Panc1 (cell line): Measurements from ENCODE around the gene MAP4K4. TPM values are rescaled to one million over a fixed set of nuclear protein-coding genes. Genes with fewer than 3 reads are reported as not detected.

Source experiments
- ATAC-seq: fragments of 200-7000 bp; cut with Tn5 transposase; 2 replicates; pipeline ENCODE4 v1.9.1; 2020; ENCODE audit warnings: mild to moderate bottlenecking, moderate library complexity
- BruUV-seq: library from RNA; stranded (reverse); fragments of 400-500 nt; replicated peaks from 2 replicates; lab custom pipeline; 2021; lab: Mats Ljungman, UMichigan
- CTCF ChIA-PET: fragments of 300-600 bp; sonication (Branson Sonifier 250); formaldehyde crosslinking; loops from one replicate; lab custom pipeline; 2022; ENCODE audit warnings: antibody characterized with exemption; lab: Charles Lee
- POLR2A ChIA-PET: fragments of 300-600 bp; sonication (Branson Sonifier 250); formaldehyde crosslinking; loops from one replicate; lab custom pipeline; 2022; ENCODE audit warnings: antibody characterized with exemption; lab: Charles Lee
- DNase-seq: peaks from one replicate; pipeline ENCODE4 v3.0.0-alpha.2; 2010; ENCODE audit warnings: low read depth, low spot score
- H3K27ac ChIP-seq: 2 replicates; pipeline ENCODE4 v1.5.1; 2011; ENCODE audit warnings: mild to moderate bottlenecking, low read length, inconsistent platforms
- H3K27me3 ChIP-seq: fragments of 200-500 bp; sonication (Bioruptor generic); 2 replicates; pipeline ENCODE4 v1.6.0; 2014; ENCODE audit warnings: low read length, inconsistent platforms; ENCODE audit not compliant: control insufficient read depth, insufficient read depth
- H3K36me3 ChIP-seq: fragments of 200-500 bp; sonication (Bioruptor generic); 2 replicates; pipeline ENCODE4 v1.5.1; 2014; ENCODE audit warnings: inconsistent platforms, mild to moderate bottlenecking, low read length, moderate library complexity; ENCODE audit not compliant: control insufficient read depth, insufficient read depth
- H3K4me1 ChIP-seq: 2 replicates; pipeline ENCODE4 v1.5.1; 2011; ENCODE audit warnings: inconsistent platforms, mild to moderate bottlenecking, low read length, moderate library complexity; ENCODE audit not compliant: control insufficient read depth, insufficient read depth
- H3K4me3 ChIP-seq, 2 experiments: 2 replicates each; pipeline ENCODE4 v1.5.1; 2011 to 2012; ENCODE audit warnings: low read depth in 2 of 2, low read length in 2 of 2, mild to moderate bottlenecking in 2 of 2, inconsistent platforms in 1 of 2, moderate library complexity in 1 of 2
- H3K9me3 ChIP-seq: fragments of 200-500 bp; sonication (Bioruptor generic); 2 replicates; pipeline ENCODE4 v1.5.1; 2014; ENCODE audit warnings: low read depth, mild to moderate bottlenecking, inconsistent platforms, low read length, moderate library complexity; ENCODE audit not compliant: control insufficient read depth, insufficient read depth
- POLR2AphosphoS5 ChIP-seq: IDR thresholded peaks from 2 replicates; pipeline ENCODE4 v1.6.1; 2012; ENCODE audit warnings: mild to moderate bottlenecking, low read depth, low read length, moderate library complexity
- SIN3A ChIP-seq: IDR thresholded peaks from 2 replicates; pipeline ENCODE4 v1.6.1; 2012; ENCODE audit warnings: low read depth, mild to moderate bottlenecking, low read length, moderate library complexity, borderline replicate concordance; ENCODE audit not compliant: insufficient read depth
- TCF7L2 ChIP-seq: IDR thresholded peaks from 2 replicates; pipeline ENCODE4 v1.6.1; 2011; ENCODE audit warnings: mild to moderate bottlenecking, low read depth, low read length, inconsistent platforms
- in situ Hi-C: cut with HindIII; loops from 2 replicates; pipeline ENCODE4 v1.10.0; 2016; ENCODE audit warnings: low sequenced_read_pairs, low pct_unique_long_range_greater_than_20kb
- intact Hi-C: fragments of 100-400 bp; cut with micrococcal nuclease; formaldehyde crosslinking; loops from one replicate; pipeline ENCODE4 v1.10.0; 2022; ENCODE audit not compliant: unreplicated experiment
- total RNA-seq: library from RNA; stranded (reverse); gene quantifications from one replicate; pipeline ENCODE4 v1.2.1, GENCODE V29; 2021; ENCODE audit not compliant: unreplicated experiment
- TF ChIP-seq, protein P1 (sequence below): fragments of 450-650 bp; IDR thresholded peaks from 2 replicates; pipeline ENCODE4 v1.5.1; 2017; ENCODE audit warnings: mild to moderate bottlenecking
- TF ChIP-seq, protein P2 (sequence below), 2 experiments: IDR thresholded peaks; 2 replicates each; pipeline ENCODE4 v1.6.1; 2011 to 2012; ENCODE audit warnings: low read depth in 2 of 2, control low read depth in 1 of 2, low read length in 1 of 2, mild to moderate bottlenecking in 1 of 2, moderate library complexity in 1 of 2; ENCODE audit not compliant: insufficient read depth in 1 of 2

MAP4K4 gene
- total RNA-seq, 1 experiment from 2014 or later: 68.5 TPM

DNA sequence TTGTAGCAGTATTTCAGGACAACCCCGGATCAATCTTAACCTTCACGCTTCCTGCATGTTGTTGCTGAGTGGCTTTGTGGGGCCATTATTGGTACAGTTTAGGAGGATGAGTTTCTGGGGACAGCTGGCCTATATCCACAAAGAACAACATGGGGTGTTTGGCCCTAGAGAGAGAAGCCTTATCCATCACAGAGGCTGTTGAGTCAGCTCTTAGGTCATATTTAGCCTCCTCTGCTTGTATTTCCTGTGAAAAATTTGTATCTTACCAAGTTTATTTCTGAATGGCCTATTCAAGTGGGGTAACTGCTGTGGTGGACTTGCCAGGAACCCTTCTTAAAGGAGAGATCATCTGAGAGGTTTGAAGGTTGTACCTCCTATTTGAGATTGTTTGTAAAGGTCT, 77.6 kb downstream of the MAP4K4 start:
- no peak overlapping the region for H3K4me3 ChIP-seq
- intact Hi-C loops: no loop called here
- H3K36me3 ChIP-seq: no peaks in the 10 kb centered on the region
- DNase-seq: no peak
- peaks cover 3% of the 10 kb centered on the region; the same call in 1 of the 2 replicates for H3K4me1 ChIP-seq
- ChIA-PET CTCF (no interaction called here), POLR2A (no interaction called here)
- TF ChIP-seq SIN3A: no peak
- TF ChIP-seq POLR2AphosphoS5: no peak
- TF ChIP-seq, protein P1, sequence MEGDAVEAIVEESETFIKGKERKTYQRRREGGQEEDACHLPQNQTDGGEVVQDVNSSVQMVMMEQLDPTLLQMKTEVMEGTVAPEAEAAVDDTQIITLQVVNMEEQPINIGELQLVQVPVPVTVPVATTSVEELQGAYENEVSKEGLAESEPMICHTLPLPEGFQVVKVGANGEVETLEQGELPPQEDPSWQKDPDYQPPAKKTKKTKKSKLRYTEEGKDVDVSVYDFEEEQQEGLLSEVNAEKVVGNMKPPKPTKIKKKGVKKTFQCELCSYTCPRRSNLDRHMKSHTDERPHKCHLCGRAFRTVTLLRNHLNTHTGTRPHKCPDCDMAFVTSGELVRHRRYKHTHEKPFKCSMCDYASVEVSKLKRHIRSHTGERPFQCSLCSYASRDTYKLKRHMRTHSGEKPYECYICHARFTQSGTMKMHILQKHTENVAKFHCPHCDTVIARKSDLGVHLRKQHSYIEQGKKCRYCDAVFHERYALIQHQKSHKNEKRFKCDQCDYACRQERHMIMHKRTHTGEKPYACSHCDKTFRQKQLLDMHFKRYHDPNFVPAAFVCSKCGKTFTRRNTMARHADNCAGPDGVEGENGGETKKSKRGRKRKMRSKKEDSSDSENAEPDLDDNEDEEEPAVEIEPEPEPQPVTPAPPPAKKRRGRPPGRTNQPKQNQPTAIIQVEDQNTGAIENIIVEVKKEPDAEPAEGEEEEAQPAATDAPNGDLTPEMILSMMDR: no peak
- TF ChIP-seq, protein P2, sequence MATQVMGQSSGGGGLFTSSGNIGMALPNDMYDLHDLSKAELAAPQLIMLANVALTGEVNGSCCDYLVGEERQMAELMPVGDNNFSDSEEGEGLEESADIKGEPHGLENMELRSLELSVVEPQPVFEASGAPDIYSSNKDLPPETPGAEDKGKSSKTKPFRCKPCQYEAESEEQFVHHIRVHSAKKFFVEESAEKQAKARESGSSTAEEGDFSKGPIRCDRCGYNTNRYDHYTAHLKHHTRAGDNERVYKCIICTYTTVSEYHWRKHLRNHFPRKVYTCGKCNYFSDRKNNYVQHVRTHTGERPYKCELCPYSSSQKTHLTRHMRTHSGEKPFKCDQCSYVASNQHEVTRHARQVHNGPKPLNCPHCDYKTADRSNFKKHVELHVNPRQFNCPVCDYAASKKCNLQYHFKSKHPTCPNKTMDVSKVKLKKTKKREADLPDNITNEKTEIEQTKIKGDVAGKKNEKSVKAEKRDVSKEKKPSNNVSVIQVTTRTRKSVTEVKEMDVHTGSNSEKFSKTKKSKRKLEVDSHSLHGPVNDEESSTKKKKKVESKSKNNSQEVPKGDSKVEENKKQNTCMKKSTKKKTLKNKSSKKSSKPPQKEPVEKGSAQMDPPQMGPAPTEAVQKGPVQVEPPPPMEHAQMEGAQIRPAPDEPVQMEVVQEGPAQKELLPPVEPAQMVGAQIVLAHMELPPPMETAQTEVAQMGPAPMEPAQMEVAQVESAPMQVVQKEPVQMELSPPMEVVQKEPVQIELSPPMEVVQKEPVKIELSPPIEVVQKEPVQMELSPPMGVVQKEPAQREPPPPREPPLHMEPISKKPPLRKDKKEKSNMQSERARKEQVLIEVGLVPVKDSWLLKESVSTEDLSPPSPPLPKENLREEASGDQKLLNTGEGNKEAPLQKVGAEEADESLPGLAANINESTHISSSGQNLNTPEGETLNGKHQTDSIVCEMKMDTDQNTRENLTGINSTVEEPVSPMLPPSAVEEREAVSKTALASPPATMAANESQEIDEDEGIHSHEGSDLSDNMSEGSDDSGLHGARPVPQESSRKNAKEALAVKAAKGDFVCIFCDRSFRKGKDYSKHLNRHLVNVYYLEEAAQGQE (IDR thresholded peaks at IDR 0.05; ENCODE audit: insufficient read depth in 1 of 2, low read depth in 2 of 2, low read length in 1 of 2): no peak
- no peak for TF ChIP-seq TCF7L2
- BruUV-seq: no TSS peak
- in situ Hi-C loops: no loop called here
- H3K27me3 ChIP-seq: no peaks in the 10 kb centered on the region
- no peak overlapping the region for H3K27ac ChIP-seq
- ATAC-seq: no peak
- H3K9me3 ChIP-seq: no peaks in the 10 kb centered on the region

DNA sequence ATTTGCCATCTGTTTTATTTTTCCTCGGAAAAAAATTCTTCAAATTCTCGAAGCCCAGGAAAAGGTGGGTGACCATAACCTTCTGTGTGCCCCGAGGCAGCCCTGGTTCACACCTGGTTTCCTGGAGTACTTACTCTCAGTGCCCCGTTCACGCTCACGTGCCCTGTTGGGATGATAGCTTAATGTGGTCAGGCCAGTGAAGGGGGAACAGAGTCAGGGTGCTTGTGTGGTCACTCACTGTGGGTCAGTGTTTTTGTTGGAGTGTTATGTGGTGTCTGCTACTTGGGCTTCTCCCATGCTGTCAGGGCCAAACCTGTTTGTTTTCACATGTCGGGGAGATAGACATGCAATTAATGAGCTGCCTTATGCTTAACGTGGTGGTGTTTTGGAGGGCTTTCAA, 78.1 kb downstream of the MAP4K4 start:
- DNase-seq (no peak), ATAC-seq (no peak)
- ChIA-PET POLR2A (interaction anchor here (0.7 kb wide), 1 partner anchor 12 kb away, joined by 15 read pairs; no protein-coding TSS in a partner anchor), CTCF (no interaction called here)
- Histone ChIP-seq H3K36me3 (no peaks in the 10 kb centered on the region), H3K4me3 (no peak overlapping the region), H3K4me1 (peaks cover 3% of the 10 kb centered on the region; the same call in 1 of the 2 replicates), H3K9me3 (no peaks in the 10 kb centered on the region), H3K27me3 (no peaks in the 10 kb centered on the region), H3K27ac (no peak overlapping the region)
- BruUV-seq: no TSS peak
- TF ChIP-seq, protein P1: no peak
- TF ChIP-seq, protein P2 (IDR thresholded peaks at IDR 0.05; ENCODE audit: insufficient read depth in 1 of 2, low read depth in 2 of 2, low read length in 1 of 2): no peak
- no peak for TF ChIP-seq SIN3A
- no peak for TF ChIP-seq TCF7L2
- TF ChIP-seq POLR2AphosphoS5: no peak
- in situ Hi-C loops (no loop called here), intact Hi-C loops (no loop called here)
